Measurements from ENCODE around the gene CHAF1A.

- TF ChIP-seq SMC3 (IDR thresholded peaks at IDR 0.05; ENCODE audit: low read depth, low read length) (no peak), CTCF (conservative IDR thresholded peaks at IDR 0.05; ENCODE audit: low read depth, low read length) (no peak), CEBPB (IDR thresholded peaks at IDR 0.05; ENCODE audit: low read depth, low read length) (no peak), POLR2A (IDR thresholded peaks at IDR 0.05; ENCODE audit: low read depth, low read length) (no peak), BHLHE40 (IDR thresholded peaks at IDR 0.05; ENCODE audit: low read depth, low read length) (no peak), ELK1 (IDR thresholded peaks at IDR 0.05; ENCODE audit: borderline replicate concordance, low read depth, low read length) (no peak), USF2 (IDR thresholded peaks at IDR 0.05; ENCODE audit: low read depth, low read length) (no peak)
Measured at GRCh38 chr19:4442819-4443146, 40.3 kb downstream of the CHAF1A start.
